Activated T-cell treated with anti-CD3 and anti-CD28 coated beads, Interleukin-2, amount 50 U/mL, for 1 hour (primary cell): ENCODE results near the gene RRBP1.

Experiments
- DNase-seq: peaks from one replicate; pipeline ENCODE4 v3.0.0-alpha.2; 2020

Gene RRBP1

GRCh38 chr20:17617868-17618672, 64.0 kb downstream of the RRBP1 start:
- peak; percentile 14 for DNase-seq

DNA sequence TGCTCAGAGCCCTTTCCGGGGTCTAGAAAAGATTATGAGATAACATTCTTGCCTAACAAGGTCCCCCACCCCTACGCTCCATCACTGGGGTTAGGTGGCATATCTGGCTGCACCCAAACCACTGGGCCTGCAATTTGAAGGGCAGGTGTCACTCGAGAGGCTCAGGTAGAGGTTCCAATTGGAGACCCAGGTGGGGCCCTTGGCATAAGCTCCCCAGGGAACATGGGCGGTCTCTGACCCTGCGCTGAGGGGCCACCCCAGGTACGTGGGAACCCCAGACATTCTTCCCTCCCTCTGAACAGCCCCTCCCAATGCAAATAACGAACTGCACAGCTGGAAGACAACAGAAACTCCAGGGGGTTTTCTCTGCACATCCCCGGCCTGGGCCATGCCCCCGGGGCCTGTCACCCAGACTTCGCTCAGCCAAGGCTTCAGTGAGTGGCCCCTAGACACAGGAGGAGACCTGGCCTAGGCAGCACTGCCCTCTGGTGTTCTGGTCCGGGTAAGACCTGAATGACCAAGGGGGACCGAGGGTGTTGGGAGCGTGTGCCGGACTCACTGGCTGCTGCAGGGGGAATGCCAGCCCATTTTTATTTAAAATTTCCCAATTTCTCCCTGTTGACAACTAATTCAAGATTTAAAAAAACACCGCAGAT, 64.7 kb downstream of the RRBP1 start:
- DNase-seq = peak; percentile 62

DNA sequence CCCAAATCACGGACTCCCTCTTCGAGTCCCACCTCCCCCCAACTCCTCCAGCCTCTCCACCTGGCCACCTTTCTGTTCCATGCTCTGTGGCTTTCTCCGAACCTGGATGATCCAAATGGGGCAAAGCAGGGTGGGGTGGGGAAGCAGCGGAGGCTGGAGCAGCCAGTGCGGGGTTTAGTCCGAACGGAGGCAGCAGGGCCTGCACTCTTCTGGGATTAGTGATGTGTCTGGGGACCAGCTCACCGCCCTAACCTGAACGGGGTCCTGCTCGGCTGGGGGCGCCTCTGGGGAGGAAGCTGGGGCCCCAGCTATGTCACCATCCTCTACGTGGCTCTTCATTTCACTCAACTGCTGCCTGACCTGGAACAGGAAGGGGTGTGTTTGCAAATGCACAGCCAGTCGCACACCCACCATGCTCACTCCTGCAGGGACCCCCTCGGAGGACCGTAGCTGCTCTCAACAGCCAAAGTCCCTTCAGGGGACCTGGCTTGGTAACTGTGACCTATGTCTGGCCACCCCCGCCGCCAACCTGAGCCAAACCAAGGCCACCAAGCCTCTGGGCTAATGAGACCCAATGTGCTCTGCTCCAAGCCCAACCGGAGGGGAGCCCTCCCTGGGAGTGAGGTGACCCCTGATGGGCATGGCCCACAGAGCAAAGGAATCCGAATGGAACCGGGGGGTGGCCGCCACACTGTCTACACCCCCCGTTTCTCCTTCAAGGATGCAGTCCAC, 65.4 kb downstream of the RRBP1 start:
- DNase-seq = peak; percentile 15

DNA sequence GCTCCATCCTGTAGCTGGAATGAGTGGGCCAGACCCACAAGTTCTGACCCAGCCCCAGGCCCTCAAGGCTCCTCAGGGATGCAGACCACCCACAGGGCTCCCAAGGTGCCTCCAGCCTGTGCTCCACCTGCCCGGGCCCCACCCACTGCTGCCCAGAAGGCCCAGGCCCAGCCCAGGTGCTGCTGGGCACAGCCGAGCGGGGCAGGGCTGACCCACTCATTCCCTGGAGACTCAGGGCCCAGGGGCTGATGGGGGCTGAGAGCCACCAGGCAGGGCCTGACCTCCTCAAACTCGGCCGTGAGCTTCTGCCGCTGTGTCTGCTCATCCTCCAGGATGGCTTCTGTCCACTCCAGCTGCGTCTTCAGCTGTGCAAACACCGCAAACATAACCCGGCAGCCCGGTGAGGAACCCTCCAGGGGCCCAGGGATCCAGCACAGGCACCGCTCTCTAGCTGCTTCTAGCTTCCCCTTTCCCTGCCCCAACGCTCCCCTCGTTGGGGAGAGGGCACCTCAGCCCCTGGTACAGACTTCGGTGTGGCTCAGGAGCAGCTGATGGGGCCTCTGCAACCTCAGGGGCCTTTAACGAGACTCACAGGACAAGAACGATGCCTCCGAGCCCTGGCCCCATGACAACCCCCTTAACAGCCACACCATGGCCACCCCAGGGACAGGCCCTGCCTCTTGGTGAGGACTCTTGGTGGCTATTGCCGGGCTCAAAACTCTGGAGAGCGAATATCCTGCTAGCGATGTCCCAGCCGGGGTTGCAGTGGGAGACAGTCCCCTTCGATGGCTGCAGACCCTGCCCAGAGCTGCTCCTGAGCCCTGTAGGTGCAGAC, 66.2 kb downstream of the RRBP1 start:
- DNase-seq = peak; percentile 15

DNA sequence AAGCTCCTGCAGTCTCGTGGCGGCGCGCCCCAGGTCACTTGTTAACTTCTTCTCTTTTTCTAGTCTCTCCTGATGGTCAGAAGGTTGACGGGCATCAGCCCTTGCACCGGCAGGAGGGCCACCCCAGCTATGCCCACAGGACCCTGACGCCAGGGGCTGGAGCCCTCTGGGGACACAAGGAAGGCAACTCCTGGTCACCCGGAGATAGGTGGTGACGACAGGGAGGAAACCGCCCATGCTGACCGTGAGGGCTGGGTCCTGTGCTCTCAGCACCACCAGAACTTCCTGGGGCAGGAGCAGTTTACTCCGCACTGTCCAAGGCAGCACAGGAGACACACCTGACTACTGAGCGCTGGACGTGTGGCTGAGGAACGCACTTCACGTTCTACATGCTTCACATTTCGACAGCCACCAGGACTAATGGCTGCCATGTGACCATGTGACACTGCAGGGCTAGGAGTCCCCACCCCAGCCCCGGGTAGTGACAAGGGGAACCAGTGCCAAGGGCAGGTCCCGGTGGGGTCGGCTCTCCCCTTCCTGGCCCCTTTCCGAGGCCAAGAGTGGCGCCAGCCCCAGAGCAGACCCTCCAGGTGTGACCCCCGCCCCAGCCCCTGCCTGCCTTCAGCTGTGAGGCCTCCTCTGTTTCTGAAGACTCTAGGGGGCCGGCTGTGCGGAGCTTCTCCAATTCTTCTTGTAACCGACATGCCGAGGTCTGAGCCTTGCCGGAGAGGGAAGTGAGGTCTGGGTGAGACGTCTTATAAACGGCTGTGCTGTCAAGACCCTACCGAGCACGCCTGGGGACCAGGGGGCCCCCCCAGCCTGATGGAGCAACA, 67.0 kb downstream of the RRBP1 start:
- peak; percentile 14 for DNase-seq

DNA sequence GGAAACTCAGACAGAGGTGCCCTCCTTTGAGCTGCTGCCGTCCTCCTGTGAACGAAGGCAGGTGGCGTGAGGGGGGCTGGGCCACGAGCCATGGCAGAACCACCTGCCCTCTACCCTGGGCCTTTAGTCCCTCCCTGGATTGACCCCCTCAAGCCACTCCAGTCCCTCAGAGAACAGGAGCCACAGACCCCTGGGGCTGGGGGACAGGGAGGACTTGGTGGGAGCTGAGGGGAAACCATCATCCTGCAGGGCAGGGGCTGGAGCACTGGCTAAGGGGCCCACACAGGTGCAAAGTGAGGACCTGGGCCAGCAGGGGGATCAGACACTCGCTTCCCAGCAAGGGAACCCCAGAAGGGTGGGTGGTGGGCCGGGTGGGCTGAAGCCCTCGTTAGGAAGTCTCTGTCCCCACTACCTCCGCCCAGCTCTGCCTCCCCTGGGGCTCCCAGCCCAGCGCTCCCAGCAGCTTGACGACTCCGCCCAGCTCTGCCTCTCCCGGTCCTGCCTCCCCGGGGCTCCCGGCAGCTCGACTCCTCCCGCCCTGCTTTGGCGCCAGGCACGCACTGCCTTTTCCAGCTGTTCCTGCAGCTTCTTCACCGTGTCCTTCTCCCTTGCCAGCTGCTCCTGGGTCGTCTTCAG, 67.7 kb downstream of the RRBP1 start:
- peak; percentile 12 for DNase-seq

GRCh38 chr20:17613328-17614175, 68.5 kb downstream of the RRBP1 start:
- peak; percentile 16 for DNase-seq

DNA sequence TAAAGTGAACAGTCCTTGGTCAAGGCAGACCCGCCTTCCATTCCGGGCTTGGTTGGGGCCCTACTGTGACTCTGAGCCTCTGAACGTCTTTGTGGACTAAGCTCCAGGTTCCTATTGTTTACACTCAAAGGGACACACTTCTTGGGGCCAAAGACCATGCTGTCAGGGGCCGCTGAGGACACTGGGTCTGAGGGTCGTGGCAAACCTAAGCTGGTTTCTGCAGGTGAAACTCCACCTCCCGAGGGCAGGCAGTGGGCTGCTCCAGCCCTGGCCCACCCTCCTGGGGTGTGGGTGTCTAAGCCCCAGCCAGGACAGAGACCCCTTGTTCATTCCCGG, 69.1 kb downstream of the RRBP1 start:
- DNase-seq = peak; percentile 16

DNA sequence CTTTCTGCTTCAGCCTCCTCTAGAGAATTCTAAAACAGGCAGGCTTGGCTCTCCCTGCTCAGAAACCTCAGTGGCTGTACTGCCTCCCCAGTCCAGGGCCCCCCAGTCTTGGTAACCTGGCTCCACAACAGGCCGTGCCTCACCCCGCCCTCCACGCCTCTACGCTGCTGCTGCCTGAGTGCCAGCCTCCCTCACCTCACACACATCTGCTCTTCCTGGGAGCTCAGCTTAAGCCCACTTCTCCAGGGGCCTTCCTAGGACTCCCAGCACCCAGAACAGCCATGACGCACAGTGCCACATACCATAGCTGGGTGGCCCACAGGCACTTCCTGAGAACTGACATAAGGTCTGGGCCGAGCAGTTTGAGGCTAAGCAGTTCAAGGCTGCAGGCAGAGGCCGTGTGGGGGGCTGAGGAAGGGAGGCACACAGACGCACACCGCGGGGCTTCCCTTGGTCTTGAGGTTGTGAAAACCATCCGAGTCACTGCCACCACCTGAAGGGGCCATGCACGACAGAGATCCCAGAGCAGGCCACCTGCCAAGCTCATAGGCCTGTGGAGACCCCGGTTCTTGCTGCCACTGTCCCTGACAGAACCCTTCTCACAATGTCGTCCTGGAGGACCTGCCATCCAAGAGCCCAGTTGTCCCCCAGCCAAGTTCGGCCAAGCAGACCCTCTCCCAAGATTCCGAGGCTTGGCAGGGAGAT, 69.6 kb downstream of the RRBP1 start:
- peak; percentile 51 for DNase-seq

- no peak for DNase-seq
Measured at GRCh38 chr20:17611540-17612286, 70.3 kb downstream of the RRBP1 start.

GRCh38 chr20:17611290-17611539, 70.8 kb downstream of the RRBP1 start:
- DNase-seq = peak; percentile 39

GRCh38 chr20:17610566-17611289, 71.3 kb downstream of the RRBP1 start:
- DNase-seq = peak; percentile 58

- no peak for DNase-seq
Measured at GRCh38 chr20:17609811-17610377, 72.1 kb downstream of the RRBP1 start.

DNA sequence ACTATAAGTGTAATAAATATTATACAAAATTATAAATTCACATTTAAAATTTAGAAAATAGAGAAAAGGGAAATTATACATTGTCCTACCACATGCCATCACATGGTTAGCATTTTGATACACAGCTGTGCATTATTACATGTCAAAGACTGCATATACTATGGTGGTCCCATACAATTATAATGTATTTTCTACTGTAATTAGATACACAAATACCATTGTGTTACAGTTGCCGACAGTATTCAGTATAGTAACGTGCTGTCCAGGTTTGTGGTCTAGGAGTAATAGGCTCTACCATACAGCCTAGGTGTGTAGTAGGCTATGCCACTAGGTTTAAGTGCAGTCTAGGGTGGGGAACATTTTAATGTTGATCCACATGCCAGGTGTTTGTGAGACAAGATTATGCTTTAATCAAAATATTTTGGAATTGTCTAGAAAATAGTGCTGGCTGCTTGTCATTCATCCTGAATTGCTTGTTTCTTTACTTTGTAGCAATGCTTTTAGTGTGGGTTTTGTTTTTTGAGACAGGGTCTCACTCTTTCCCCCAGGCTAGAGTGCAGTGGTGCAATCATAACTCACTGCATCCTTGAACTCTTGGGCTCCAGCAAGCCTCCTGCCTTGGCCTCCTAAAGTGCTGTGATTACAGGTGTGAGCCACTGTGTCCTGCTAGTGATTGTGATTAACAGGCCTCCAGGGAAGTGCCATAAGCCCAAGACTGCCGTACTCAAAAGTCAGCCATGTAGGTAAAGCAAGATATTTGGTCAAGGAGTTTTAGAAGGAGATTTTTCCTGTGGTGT, 73.1 kb downstream of the RRBP1 start:
- no peak for DNase-seq

GRCh38 chr20:17606001-17606400, 76.0 kb downstream of the RRBP1 start:
- DNase-seq = no peak

DNA sequence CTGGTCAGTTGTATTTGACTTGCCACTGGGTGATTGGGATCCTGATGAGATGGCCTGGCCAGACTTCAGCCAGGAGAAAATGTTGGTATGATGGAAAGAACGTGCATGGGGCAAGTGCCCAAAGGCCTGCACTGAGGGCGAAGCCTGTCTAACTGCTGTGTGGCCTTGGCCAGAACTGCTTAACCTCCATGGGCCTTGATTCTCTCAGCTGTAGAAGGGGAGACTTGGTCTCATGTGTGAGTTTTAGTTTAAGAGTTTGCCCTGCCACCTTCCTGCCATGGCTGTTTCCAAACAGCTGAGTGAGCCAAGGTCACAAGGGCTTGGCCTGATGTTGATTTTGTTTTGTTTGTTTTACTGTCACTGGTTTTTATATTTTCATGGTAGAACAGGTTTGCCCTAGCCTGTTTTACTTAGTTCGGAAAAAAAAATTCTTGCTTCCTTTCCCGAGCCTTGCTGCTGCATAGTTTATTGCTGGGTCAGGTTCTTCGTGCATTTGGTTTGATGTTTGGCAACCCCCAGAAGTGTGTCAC, 76.8 kb downstream of the RRBP1 start:
- no peak for DNase-seq

DNA sequence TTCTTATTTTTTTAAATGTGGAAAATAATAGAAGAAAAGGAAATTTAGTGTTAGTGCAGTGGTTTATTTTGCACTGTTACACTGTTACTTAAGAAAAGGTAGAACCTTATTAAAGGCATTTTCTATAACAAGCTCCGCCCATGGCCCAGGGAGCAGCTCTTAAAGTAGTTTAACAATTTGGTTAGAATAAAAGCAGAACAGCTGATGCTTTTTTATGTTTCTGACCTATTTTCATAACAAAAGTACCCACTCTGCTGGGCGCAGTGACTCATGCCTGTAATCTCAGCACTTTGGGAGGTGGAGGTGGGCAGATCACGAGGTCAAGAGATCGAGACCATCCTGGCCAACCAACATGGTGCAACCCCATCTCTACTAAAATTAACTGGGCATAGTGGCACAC, 79.5 kb downstream of the RRBP1 start:
- no peak for DNase-seq
